Astrocyte (in vitro differentiated cells and primary cell): ENCODE measurements around the gene B3GAT3.

Experiments
- EZH2 ChIP-seq: IDR thresholded peaks from 2 replicates; pipeline ENCODE4 v1.6.1; 2012; ENCODE audit warnings: mild to moderate bottlenecking, low read length, inconsistent platforms; ENCODE audit not compliant: insufficient read depth
- TF ChIP-seq, protein P1 (sequence below): IDR thresholded peaks from 2 replicates; pipeline ENCODE4 v1.5.1; 2011; ENCODE audit warnings: low read depth, mild to moderate bottlenecking, inconsistent platforms, low read length, moderate library complexity; ENCODE audit not compliant: insufficient read depth

DNA sequence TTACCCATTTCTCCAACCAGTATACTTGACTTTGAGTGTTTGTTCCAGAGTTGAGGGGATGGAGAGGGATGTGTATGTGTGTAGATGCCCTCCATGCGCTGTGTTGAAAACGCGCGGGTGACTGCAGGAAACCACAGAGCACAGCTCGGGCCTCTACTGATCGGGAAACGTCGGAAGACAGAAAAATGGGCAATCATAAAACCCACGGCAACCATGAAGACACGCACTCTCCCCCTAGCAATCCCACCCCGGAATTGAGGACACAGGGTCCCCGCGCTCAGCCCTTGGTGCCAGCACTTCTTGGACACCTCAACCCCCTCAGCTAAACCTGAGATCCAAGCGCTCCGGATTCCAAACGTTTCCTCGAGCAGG is 49.4 kb upstream of the B3GAT3 start:
- TF ChIP-seq, protein P1, sequence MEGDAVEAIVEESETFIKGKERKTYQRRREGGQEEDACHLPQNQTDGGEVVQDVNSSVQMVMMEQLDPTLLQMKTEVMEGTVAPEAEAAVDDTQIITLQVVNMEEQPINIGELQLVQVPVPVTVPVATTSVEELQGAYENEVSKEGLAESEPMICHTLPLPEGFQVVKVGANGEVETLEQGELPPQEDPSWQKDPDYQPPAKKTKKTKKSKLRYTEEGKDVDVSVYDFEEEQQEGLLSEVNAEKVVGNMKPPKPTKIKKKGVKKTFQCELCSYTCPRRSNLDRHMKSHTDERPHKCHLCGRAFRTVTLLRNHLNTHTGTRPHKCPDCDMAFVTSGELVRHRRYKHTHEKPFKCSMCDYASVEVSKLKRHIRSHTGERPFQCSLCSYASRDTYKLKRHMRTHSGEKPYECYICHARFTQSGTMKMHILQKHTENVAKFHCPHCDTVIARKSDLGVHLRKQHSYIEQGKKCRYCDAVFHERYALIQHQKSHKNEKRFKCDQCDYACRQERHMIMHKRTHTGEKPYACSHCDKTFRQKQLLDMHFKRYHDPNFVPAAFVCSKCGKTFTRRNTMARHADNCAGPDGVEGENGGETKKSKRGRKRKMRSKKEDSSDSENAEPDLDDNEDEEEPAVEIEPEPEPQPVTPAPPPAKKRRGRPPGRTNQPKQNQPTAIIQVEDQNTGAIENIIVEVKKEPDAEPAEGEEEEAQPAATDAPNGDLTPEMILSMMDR, result no peak
- no peak for TF ChIP-seq EZH2
